Measurements from ENCODE around the gene MRPL51.

DNA sequence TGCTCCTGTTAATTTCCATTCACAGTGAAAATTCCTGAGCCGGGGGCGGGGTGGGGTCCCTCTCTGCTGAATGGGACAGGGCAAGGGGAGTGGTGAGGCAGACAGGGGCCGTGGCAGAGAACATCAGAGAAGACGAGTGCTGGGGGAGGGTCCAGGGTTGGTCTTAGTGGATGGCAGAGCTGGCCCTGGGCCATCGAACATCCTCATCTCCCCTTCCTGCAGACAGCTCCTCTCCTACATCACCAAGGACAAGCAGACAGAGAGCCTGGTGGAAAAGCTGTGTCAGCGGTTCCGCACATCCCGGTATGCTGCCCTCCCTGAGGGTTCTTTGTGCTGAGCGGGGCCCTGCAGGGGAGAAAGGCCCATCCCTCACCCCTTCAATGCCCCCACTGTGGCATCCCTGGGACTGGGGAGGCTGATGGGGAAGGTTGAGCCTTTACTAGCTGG is 36.3 kb upstream of the MRPL51 start:
- TF ChIP-seq POLR2A (IDR thresholded peaks at IDR 0.05): no peak
- TF ChIP-seq, protein P1, sequence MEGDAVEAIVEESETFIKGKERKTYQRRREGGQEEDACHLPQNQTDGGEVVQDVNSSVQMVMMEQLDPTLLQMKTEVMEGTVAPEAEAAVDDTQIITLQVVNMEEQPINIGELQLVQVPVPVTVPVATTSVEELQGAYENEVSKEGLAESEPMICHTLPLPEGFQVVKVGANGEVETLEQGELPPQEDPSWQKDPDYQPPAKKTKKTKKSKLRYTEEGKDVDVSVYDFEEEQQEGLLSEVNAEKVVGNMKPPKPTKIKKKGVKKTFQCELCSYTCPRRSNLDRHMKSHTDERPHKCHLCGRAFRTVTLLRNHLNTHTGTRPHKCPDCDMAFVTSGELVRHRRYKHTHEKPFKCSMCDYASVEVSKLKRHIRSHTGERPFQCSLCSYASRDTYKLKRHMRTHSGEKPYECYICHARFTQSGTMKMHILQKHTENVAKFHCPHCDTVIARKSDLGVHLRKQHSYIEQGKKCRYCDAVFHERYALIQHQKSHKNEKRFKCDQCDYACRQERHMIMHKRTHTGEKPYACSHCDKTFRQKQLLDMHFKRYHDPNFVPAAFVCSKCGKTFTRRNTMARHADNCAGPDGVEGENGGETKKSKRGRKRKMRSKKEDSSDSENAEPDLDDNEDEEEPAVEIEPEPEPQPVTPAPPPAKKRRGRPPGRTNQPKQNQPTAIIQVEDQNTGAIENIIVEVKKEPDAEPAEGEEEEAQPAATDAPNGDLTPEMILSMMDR (IDR thresholded peaks at IDR 0.05): no peak

Data from heart left ventricle (tissue), 13 donors.